HG03439 (cell line): ENCODE measurements around the gene NUDT22.
A peak's percentile ranks its signal among the peaks of the same experiment; 100 is the strongest.

Source experiments
- ATAC-seq: cut with Tn5 transposase; IDR thresholded peaks from one replicate; pipeline ENCODE4 v1.9.1; 2021; ENCODE audit warnings: mild to moderate bottlenecking, moderate library complexity; ENCODE audit not compliant: unreplicated experiment

NUDT22 gene

GRCh38 chr11:64226507-64227051, 505 bp downstream of the NUDT22 start:
- ATAC-seq = peak; percentile 13

- ATAC-seq = no peak
Observed at GRCh38 chr11:64227405-64227956, 1.4 kb downstream of the NUDT22 start.

- no peak for ATAC-seq
Observed at GRCh38 chr11:64229090-64229743, 3.1 kb downstream of the NUDT22 start.

DNA sequence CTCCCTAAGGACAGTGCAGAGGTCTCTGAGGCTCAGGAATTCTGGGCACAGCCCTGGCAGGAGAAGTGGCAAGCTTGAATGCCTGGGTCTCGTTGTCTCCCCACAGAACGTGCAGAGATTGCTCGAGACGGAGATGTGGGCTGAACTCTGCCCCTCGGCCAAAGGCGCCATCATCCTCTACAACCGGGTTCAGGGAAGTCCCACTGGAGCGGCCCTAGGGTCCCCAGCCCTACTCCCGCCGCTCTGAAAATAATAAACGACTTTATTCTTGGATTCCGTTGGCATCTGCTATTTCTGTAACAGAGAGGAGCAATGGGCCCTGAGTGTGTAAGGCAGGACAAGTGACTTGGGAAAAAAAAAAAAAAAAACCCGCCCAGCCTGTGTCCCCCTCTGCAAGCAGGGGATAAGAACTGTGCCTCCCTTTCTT, 3.7 kb downstream of the NUDT22 start:
- ATAC-seq = no peak

GRCh38 chr11:64230171-64230984, 4.3 kb downstream of the NUDT22 start, which contains the start of gene DNAJC4:
DNAJC4 (plus strand) TSS chr11:64230548; CDS start chr11:64230855, 307 bp downstream.
- peak; percentile 51 for ATAC-seq

DNA sequence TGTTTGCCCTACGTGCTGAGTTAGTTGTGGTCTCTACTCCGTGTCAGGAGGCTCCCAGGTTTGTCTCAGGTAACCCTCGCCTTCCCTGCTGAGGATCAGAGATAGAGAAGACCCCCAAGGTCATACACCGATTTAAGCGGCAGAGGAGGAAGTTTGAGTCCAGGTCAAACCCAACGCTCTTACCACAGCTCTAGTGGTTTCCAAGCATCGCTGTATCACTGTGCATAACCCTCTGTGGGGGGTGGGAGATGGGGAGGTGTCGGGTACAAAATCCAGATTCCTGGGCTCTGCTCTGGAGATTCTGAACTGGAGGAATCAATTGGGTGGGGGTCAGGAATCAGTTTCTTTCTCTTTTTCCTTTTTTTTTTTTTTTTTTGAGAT, 4.9 kb downstream of the NUDT22 start:
- ATAC-seq = no peak

DNA sequence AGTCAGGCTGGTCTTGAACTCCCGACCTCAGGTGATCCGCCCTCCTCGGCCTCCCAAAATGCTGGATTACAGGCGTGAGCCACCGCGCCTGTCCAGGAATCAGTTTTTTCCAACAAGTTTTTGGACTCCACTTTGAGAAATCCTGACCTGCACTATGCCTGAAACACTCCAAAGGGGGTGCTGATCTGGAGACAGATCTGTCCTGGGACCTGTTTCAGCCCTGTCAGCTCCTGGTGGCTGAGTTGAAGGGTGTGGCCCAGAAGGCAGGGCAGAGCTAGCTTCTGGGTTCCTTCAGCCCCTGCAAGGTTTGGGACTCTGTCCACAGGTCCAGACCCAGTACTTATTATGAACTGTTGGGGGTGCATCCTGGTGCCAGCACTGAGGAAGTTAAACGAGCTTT, 5.5 kb downstream of the NUDT22 start:
- no peak for ATAC-seq

- no peak for ATAC-seq
Observed at GRCh38 chr11:64232182-64232966, 6.3 kb downstream of the NUDT22 start.

- ATAC-seq = no peak
Observed at GRCh38 chr11:64232967-64233315, 6.9 kb downstream of the NUDT22 start.

- peak; percentile 29 for ATAC-seq
Observed at GRCh38 chr11:64233913-64234586, 8.0 kb downstream of the NUDT22 start, which contains the start of gene VEGFB. VEGFB (plus strand) TSS chr11:64234584; CDS start chr11:64234834, 250 bp downstream.

GRCh38 chr11:64234647-64235379, 8.7 kb downstream of the NUDT22 start:
- peak; percentile 18 for ATAC-seq

DNA sequence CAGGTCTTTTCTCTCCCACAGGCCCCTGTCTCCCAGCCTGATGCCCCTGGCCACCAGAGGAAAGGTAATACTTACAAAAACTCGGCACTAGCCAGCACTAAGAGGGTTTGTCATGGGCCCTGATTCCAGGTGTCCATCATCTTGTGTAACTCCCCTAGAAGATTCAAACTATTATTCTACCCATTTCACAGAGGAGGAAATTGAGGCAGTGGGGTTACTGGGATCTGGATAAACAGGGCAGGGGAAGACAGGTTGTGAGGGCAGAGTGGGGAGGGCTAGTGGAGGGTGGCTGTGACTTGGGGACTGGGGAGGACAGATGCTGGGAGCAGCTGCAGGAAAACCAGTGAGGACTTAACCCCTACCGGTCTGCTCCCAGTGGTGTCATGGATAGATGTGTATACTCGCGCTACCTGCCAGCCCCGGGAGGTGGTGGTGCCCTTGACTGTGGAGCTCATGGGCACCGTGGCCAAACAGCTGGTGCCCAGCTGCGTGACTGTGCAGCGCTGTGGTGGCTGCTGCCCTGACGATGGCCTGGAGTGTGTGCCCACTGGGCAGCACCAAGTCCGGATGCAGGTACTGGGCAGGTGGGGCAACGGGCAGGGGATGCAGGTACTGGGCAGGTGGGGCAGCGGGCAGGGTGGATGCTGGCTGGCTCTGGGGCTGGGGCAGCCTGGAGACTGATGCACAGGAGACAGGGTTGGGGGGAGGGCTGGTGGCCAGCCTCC, 9.5 kb downstream of the NUDT22 start:
- ATAC-seq = no peak

- no peak for ATAC-seq
Observed at GRCh38 chr11:64237484-64237951, 11.4 kb downstream of the NUDT22 start.

DNA sequence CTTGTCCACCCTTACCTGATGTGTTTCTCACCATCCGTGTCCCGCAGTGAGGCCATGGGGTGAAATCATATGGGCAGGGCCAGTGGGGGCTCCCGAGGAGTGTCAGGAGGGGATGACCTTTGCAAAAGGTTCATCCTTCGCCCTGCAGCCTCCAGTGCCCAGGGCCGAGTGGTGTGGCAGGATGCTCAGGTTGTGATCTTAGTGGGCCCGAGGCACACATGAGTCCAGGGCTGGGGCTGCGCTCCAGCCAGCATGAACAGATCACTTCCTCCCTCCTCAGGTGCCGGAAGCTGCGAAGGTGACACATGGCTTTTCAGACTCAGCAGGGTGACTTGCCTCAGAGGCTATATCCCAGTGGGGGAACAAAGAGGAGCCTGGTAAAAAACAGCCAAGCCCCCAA, 12.0 kb downstream of the NUDT22 start:
- ATAC-seq = no peak

DNA sequence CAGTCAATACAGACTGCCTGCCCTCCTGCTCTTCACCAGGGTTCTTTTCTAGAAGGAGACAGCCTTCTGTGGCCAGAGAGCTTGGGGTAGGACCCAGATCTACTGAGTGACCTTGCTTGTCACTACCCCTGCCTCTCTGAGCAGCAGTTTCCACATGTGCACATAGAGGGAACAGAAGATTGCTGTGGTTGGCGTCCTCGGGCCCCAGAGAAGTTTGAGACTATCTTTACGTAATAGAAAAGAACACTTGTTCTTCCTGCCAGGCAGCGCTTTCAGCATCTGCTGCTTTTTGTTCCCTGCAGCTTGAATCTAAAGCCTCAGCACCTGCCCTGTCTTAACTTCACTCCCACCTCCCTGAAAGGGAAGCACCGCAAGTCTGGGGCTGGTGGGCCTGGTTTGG, 12.9 kb downstream of the NUDT22 start:
- no peak for ATAC-seq

- ATAC-seq = no peak
Observed at GRCh38 chr11:64239662-64240434, 13.8 kb downstream of the NUDT22 start.

DNA sequence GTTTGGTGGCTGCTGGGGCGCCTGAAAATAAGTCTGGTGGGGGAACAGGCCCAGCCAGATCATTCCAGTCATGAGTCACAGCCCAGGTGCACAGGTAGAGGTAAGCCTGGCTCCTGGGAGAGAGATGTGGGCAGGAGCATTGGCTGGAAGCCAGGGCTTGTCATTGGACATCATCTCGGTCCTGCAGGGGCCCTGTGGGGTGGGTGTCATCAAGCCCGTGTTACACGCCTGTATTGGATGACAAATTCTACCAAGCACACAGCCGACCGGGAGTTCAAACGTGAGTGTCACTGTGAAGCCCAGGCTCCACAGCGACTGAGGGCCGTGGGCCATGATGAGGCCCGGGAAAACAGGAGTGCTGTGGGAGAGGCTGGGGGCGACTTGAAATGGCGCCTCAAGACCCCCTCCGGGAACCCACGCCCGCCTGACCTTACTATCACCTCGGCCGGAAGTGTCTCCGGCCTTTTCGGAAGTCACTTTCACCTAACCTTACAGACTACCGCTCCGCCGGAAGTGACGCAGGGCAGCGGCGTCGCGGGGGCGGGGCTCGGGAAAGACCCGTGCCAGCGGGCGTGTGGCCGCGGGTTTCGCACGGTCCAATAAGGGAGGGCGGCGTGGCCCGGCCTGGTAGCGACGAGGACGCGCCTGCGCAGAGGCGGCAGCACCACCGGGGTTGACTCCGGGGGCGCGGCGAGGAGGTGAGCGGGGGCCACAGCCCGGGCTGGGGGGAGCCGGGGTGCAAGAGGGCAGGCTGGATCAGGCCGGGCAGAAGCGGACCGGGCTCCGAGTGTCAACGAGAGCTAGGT, 14.6 kb downstream of the NUDT22 start, which contains the start of gene FKBP2:
Gene FKBP2 (plus strand): TSS at position 661 of the 806 bp plus-strand sequence. CDS start 1,293 bp downstream, outside the sequence.
- ATAC-seq = peak; percentile 55
